IPS-15b (cell line): ENCODE results near the gene RAB3A.
"Not testable (repeated sequence)": the region's sequence is repeated elsewhere in the genome, so short reads cannot be mapped to it uniquely, and the experiment has no call there.

Experiments used
- H3K27me3 ChIP-seq: one replicate; pipeline ENCODE4 v1.6.1; 2013; ENCODE audit warnings: low read length; ENCODE audit not compliant: control insufficient read depth, insufficient read depth
- H3K36me3 ChIP-seq: one replicate; pipeline ENCODE4 v1.6.1; 2013; ENCODE audit warnings: low read length; ENCODE audit not compliant: control insufficient read depth, insufficient read depth
- H3K4me1 ChIP-seq: one replicate; pipeline ENCODE4 v1.6.1; 2013; ENCODE audit warnings: mild to moderate bottlenecking, low read length; ENCODE audit not compliant: control insufficient read depth, insufficient read depth
- H3K4me3 ChIP-seq: one replicate; pipeline ENCODE4 v1.5.1; 2013; ENCODE audit warnings: low read depth, low read length
- H3K9ac ChIP-seq: one replicate; pipeline ENCODE4 v1.6.1; 2013; ENCODE audit warnings: low read depth, mild to moderate bottlenecking, low read length
- H3K9me3 ChIP-seq: one replicate; pipeline ENCODE4 v1.6.1; 2013; ENCODE audit warnings: mild to moderate bottlenecking, low read length; ENCODE audit not compliant: control insufficient read depth, insufficient read depth

RAB3A gene

GRCh38 chr19:18220632-18221275 is 16.9 kb upstream of the RAB3A start:
- peak overlapping the region; percentile 12 for H3K9ac ChIP-seq
- H3K36me3 ChIP-seq: no peaks in the 10 kb centered on the region
- H3K4me1 ChIP-seq: peaks cover 4% of the 10 kb centered on the region
- H3K27me3 ChIP-seq: peaks cover 11% of the 10 kb centered on the region
- no peaks in the 10 kb centered on the region for H3K9me3 ChIP-seq
- H3K4me3 ChIP-seq: peak overlapping the region; percentile 42

- Histone ChIP-seq H3K4me1 (peaks cover 2% of the 10 kb centered on the region), H3K4me3 (peak overlapping the region; percentile 42), H3K9me3 (no peaks in the 10 kb centered on the region), H3K36me3 (no peaks in the 10 kb centered on the region), H3K9ac (no peak overlapping the region), H3K27me3 (peaks cover 4% of the 10 kb centered on the region)
Observed at GRCh38 chr19:18219911-18220631, 16.2 kb upstream of the RAB3A start.

DNA sequence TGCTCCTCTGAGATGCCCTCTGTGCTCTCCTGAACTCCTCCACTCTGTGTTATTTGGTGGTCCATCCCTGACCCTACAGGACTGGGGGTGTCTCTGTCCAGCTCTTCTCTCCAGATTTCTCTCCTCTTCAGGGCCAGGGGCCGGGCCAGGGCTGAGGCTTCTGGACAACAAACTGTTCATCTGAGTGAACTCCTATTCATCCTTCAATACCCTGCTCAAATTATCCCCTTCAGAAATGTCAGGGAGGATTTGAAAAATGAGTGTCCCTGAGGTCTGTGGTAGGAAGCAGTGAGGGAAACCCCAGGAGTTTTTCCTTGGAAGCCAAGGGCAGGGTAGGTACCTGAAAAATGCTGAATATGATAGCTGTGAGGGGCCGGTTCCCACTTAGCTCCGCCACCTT is 14.8 kb upstream of the RAB3A start:
- Histone ChIP-seq H3K9ac (no peak overlapping the region), H3K36me3 (no peaks in the 10 kb centered on the region), H3K27me3 (peaks cover 2% of the 10 kb centered on the region)

DNA sequence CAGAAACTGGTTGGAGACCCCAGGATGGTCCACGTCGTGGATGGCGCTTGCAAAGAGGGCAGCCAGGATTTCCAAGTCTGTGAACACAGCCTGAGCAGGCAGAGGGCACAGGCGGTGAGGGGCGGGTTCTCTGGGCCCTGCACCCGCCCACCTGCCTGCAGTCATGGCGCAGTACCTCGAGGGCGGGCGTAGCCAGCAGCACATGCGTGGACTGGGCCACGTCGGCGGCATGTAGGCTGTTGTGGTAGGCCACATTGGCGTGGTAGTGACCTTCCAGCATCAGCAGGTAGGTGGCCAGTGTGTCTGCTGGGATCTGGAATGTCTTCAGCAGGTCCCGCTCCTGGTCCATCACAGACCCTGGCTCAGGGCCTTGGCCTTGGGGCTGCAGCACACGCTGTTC is 14.3 kb upstream of the RAB3A start:
- peaks cover 2% of the 10 kb centered on the region for H3K4me1 ChIP-seq
- H3K27me3 ChIP-seq: peaks cover 2% of the 10 kb centered on the region
- no peak overlapping the region for H3K4me3 ChIP-seq
- H3K9me3 ChIP-seq: no peaks in the 10 kb centered on the region
- no peak overlapping the region for H3K9ac ChIP-seq
- H3K36me3 ChIP-seq: no peaks in the 10 kb centered on the region

More for the DNA sequence above, 14.8 kb upstream of the RAB3A start:
- Histone ChIP-seq H3K4me3 (no peak overlapping the region), H3K4me1 (peaks cover 2% of the 10 kb centered on the region), H3K9me3 (no peaks in the 10 kb centered on the region)

DNA sequence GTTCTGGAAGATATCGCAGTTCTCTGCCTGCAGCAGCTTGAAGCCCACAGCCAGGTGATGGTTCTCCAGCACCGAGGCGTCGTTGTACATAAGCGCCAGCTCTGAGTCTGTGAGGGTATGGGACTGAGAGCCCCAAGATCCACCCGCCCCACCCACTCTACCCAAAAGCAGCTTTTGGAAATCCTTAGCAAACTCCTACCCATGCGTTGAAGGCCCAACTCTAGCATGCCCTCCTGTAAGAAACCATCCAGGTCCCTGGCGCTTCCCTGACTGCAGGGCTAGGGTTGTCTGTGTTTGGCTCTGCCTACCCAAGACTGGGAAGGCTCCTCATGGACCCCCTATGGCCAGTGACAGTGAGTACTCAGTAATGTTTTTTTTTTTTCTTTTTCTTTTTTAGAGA is 12.9 kb upstream of the RAB3A start:
- no peak overlapping the region for H3K9ac ChIP-seq
- H3K4me3 ChIP-seq: no peak overlapping the region
- H3K36me3 ChIP-seq: no peaks in the 10 kb centered on the region
- no peaks in the 10 kb centered on the region for H3K9me3 ChIP-seq
- peaks cover 2% of the 10 kb centered on the region for H3K4me1 ChIP-seq
- H3K27me3 ChIP-seq: peaks cover 2% of the 10 kb centered on the region

DNA sequence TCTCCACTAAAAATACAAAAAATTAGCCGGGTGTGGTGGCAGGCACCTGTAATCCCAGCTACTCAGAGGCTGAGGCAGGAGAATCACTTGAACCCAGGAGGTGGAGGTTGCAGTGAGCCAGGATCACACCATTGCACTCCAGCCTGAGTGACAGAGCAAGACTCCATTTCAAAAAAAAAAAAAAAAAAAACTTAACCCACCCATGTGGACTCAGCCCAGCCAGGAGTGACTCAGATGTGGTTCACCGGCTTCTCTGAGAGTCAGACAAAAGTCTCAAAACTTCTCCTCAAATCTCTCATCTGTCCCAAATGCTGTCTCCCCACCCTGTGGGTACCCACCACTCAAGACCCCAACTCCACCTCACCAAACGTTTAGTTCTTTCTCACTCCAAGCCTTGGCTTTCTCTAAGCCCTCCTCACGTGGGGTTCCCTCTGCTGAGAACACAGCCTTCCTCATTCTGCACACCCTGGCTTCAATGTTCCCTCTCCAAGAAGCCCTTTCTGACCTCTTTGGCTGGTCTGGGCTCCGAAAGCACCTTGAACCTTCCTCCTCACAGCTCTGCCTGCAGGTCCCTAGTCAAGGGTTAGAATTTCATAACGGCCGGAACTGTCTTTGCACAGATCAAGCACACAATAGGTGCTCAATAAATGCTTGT is 11.1 kb upstream of the RAB3A start:
- peaks cover 1% of the 10 kb centered on the region for H3K27me3 ChIP-seq
- no peak overlapping the region for H3K9ac ChIP-seq
- H3K36me3 ChIP-seq: peaks cover 2% of the 10 kb centered on the region

DNA sequence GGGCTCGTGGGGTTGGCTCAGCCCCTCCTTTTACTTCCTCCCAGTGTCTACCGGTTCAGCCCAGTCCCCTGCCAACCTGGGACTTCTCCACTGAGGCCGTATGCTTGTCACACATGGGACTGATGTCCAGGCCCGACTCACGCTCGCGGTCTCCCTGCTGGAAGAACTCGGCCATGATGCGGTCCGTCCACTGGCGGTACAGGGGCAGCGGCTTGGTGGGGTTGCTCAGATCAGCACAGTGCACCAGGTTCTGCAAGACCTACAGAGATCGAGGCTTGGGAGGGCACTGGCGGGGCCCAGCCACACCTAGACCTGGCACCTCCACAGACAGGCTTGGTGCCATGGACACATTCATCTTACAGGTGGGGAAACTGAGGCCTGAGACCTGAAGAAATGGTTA is 7.8 kb upstream of the RAB3A start:
- Histone ChIP-seq H3K4me1 (peaks cover 4% of the 10 kb centered on the region), H3K9ac (no peak overlapping the region), H3K4me3 (no peak overlapping the region), H3K27me3 (no peaks in the 10 kb centered on the region), H3K9me3 (no peaks in the 10 kb centered on the region), H3K36me3 (peaks cover 2% of the 10 kb centered on the region)

More for the DNA sequence above, 11.1 kb upstream of the RAB3A start:
- no peaks in the 10 kb centered on the region for H3K4me1 ChIP-seq
- no peaks in the 10 kb centered on the region for H3K9me3 ChIP-seq
- no peak overlapping the region for H3K4me3 ChIP-seq

DNA sequence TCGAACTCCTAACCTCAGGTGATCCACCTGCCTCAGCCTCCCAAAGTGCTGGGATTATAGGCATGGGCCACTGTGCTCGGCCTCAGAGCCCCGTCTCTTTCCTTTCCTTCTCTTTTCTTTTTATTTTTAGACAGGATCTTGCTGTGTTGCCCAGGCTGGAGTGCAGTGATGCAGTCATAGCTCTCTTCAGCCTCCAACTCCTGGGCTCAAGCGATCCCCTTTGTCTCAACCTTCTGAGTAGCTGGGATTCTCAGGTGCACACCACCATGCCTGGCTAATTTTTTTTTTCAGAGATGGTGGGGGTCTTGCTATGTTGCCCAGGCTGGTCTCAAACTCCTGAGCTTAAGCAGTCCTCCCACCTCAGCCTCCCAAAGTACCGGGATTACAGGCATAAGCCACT is 6.1 kb upstream of the RAB3A start:
- H3K4me1 ChIP-seq, H3K4me3 ChIP-seq, H3K9me3 ChIP-seq, H3K9ac ChIP-seq, H3K36me3 ChIP-seq, H3K27me3 ChIP-seq: not testable (repeated sequence)

DNA sequence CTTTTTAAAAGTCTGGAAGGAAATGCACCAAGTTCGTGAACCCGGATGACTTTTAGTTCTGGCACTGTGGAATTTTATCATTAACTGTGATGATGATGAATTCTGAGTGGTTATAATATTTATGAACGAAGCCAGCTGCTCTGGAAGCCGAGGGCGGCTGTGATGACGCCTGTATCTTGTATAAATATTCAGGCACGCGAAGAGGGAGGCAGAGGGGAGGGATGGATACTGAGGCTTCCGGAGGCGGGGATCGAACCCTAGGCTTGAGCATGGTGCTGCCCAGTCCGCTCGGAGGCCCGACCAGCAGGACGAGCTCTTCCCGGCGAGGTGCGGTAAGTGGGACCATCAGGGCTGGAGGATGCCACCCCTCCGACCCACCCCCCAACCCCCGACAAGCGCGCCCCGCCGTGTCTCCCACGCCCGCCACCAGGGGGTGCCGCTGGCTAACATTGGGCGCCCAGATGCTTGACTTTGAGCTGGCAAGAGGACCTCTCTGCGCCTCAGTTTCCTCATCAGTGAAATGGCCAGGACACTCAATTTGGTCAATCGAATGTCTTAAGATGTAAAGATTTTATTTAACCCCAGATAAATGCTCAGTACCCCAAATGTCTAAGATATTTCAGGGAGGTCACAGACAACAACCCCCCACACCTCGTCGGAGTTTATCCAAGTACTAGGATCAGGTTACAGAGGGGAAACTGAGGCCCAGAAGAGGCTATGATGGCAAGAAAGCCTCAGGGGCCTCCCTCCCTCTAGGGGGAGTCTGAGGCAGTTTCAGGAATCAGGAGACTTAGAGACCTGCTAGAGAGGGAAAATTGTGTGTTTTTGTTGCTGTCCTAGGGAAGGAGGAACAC is 4.5 kb upstream of the RAB3A start:
- Histone ChIP-seq H3K27me3 (no peaks in the 10 kb centered on the region), H3K9ac (no peak overlapping the region), H3K36me3 (peaks cover 2% of the 10 kb centered on the region), H3K4me3 (no peak overlapping the region), H3K4me1 (peaks cover 4% of the 10 kb centered on the region), H3K9me3 (no peaks in the 10 kb centered on the region)

GRCh38 chr19:18206018-18206417 is 2.2 kb upstream of the RAB3A start:
- H3K9me3 ChIP-seq: no peaks in the 10 kb centered on the region
- H3K27me3 ChIP-seq: no peaks in the 10 kb centered on the region
- no peaks in the 10 kb centered on the region for H3K36me3 ChIP-seq
- H3K9ac ChIP-seq: peak overlapping the region; percentile 38
- peaks cover 4% of the 10 kb centered on the region for H3K4me1 ChIP-seq
- H3K4me3 ChIP-seq: peak overlapping the region; percentile 69

DNA sequence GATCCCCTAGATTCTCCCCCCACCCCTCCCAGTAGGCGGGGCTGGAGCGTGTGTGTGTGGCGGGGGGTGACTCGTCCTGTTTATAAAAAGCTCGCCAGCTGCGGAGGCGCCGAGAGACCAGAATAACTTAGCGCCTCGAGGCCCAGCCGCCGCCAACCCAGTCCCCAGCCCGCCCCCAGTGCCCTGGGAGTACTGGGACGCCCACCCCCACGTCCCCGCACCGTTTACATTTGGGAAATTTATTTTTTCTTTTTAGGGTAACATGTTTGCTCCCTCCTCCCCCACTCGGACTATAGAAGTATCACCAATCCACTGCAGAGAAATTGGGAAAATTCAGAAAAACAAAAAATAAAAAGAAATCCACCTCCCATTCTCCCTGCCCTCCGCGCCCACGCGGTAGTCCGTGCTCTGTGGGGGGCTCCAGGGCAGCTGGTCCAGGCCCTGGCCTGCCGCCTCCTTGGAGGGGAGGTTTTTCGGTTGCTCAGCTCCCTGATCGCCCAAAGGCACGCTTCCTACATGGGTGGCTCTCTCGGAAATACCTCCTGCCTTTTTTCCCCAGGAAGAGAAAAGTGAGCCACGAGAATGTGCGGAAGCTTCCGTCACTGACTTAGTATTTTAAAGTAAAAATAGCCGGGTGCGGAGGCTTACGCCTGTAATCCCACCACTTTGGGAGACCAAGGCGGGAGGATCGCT is 1.5 kb upstream of the RAB3A start:
- Histone ChIP-seq H3K4me1 (peaks cover 4% of the 10 kb centered on the region), H3K4me3 (peak overlapping the region; percentile 69)

More for the DNA sequence above, 1.5 kb upstream of the RAB3A start:
- peak overlapping the region; percentile 81 for H3K9ac ChIP-seq
- no peaks in the 10 kb centered on the region for H3K9me3 ChIP-seq
- peaks cover 2% of the 10 kb centered on the region for H3K36me3 ChIP-seq
- no peaks in the 10 kb centered on the region for H3K27me3 ChIP-seq
